ENCODE measurements around the gene CARHSP1.
"Not testable (repeated sequence)": the region's sequence is repeated elsewhere in the genome, so short reads cannot be mapped to it uniquely, and the experiment has no call there.

CARHSP1 gene

GRCh38 chr16:8854298-8854948, 14.4 kb downstream of the CARHSP1 start:
- no peak for DNase-seq (ENCODE audit: low read depth)

- no peak for DNase-seq (ENCODE audit: low read depth)
Measured at GRCh38 chr16:8853611-8854010, 15.2 kb downstream of the CARHSP1 start.

- DNase-seq (ENCODE audit: low read depth) = no peak
Measured at GRCh38 chr16:8853150-8853549, 15.7 kb downstream of the CARHSP1 start.

- DNase-seq (ENCODE audit: low read depth) = no peak
Measured at GRCh38 chr16:8852534-8852933, 16.3 kb downstream of the CARHSP1 start.

- DNase-seq (ENCODE audit: low read depth) = no peak
Measured at GRCh38 chr16:8851761-8852403, 16.9 kb downstream of the CARHSP1 start.

GRCh38 chr16:8850279-8850885, 18.4 kb downstream of the CARHSP1 start:
- DNase-seq (ENCODE audit: low read depth) = no peak

GRCh38 chr16:8849411-8850011, 19.3 kb downstream of the CARHSP1 start:
- DNase-seq (ENCODE audit: low read depth) = no peak

- DNase-seq (ENCODE audit: low read depth) = no peak
Measured at GRCh38 chr16:8848939-8849391, 19.8 kb downstream of the CARHSP1 start.

- DNase-seq (ENCODE audit: low read depth) = no peak
Measured at GRCh38 chr16:8848231-8848938, 20.4 kb downstream of the CARHSP1 start.

- DNase-seq (ENCODE audit: low read depth) = no peak
Measured at GRCh38 chr16:8847623-8848022, 21.2 kb downstream of the CARHSP1 start.

- no peak for DNase-seq (ENCODE audit: low read depth)
Measured at GRCh38 chr16:8847145-8847544, 21.7 kb downstream of the CARHSP1 start.

GRCh38 chr16:8846401-8846932, 22.3 kb downstream of the CARHSP1 start:
- no peak for DNase-seq (ENCODE audit: low read depth)

GRCh38 chr16:8845699-8846298, 23.0 kb downstream of the CARHSP1 start:
- no peak for DNase-seq (ENCODE audit: low read depth)

GRCh38 chr16:8843296-8843695, 25.5 kb downstream of the CARHSP1 start:
- not testable (repeated sequence) for DNase-seq (ENCODE audit: low read depth)

- not testable (repeated sequence) for DNase-seq (ENCODE audit: low read depth)
Measured at GRCh38 chr16:8842016-8842415, 26.8 kb downstream of the CARHSP1 start.

- DNase-seq (ENCODE audit: low read depth) = not testable (repeated sequence)
Measured at GRCh38 chr16:8837594-8837993, 31.2 kb downstream of the CARHSP1 start.

- not testable (repeated sequence) for DNase-seq (ENCODE audit: low read depth)
Measured at GRCh38 chr16:8836797-8837196, 32.0 kb downstream of the CARHSP1 start.

GRCh38 chr16:8832717-8833105, 36.1 kb downstream of the CARHSP1 start:
- no peak for DNase-seq (ENCODE audit: low read depth)

- no peak for DNase-seq (ENCODE audit: low read depth)
Measured at GRCh38 chr16:8831871-8832716, 36.7 kb downstream of the CARHSP1 start.

GRCh38 chr16:8831450-8831849, 37.4 kb downstream of the CARHSP1 start:
- DNase-seq (ENCODE audit: low read depth) = no peak

Data from activated T-helper 9 cell treated with anti-CD3 and anti-CD28 coated beads, Interleukin-2, amount 50 U/mL, for 16 hours (primary cell).